Endothelial cell of umbilical vein (primary cell): ENCODE data around the gene PRPS1. TPM values are rescaled to one million over a fixed set of nuclear protein-coding genes. Genes with fewer than 3 reads are reported as not detected.

Experiments
- BruUV-seq: library from RNA; stranded (reverse); fragments of 400-500 nt; replicated peaks from 2 replicates; lab custom pipeline; 2021; lab: Mats Ljungman, UMichigan
- CTCF ChIA-PET: fragments of 300-600, 350-600 bp; sonication (Branson Sonifier 250); formaldehyde crosslinking; loops from one replicate; lab custom pipeline; 2021; ENCODE audit warnings: antibody characterized with exemption, inconsistent platforms; lab: Charles Lee
- POLR2A ChIA-PET: fragments of 300-600, 350-600 bp; sonication (Branson Sonifier 250); formaldehyde crosslinking; loops from one replicate; lab custom pipeline; 2021; ENCODE audit warnings: antibody characterized with exemption, inconsistent platforms; lab: Charles Lee
- DNase-seq: peaks from one replicate; pipeline ENCODE4 v3.0.0-alpha.2; 2011; ENCODE audit warnings: low read depth, low spot score
- FAIRE-seq: peaks from 2 replicates; lab custom pipeline; 2011; peaks lifted over from hg19 to GRCh38; lab: Jason Lieb, UNC
- H2AFZ ChIP-seq: 2 replicates; pipeline ENCODE4 v1.6.0; 2012; ENCODE audit warnings: low read depth, low read length, control low read depth, inconsistent platforms
- H3K27ac ChIP-seq: 2 replicates; pipeline ENCODE4 v1.5.1; 2011; ENCODE audit warnings: low read depth, mild to moderate bottlenecking, control low read depth, low read length, moderate library complexity; ENCODE audit not compliant: insufficient read depth
- H3K27me3 ChIP-seq, 2 experiments: 2 replicates each; pipeline versions ENCODE4 v1.6.0 to v1.6.1; 2011; ENCODE audit warnings: low read length in 2 of 2, mixed read lengths in 1 of 2; ENCODE audit not compliant: control insufficient read depth in 2 of 2, insufficient read depth in 2 of 2
- H3K36me3 ChIP-seq, 2 experiments: 2 replicates in 1 of 2; 3 replicates in 1 of 2; pipeline ENCODE4 v1.5.1; 2011; ENCODE audit warnings: low read length in 2 of 2, mild to moderate bottlenecking in 1 of 2, moderate library complexity in 1 of 2; ENCODE audit not compliant: control insufficient read depth in 2 of 2, insufficient read depth in 2 of 2; ENCODE audit errors: extremely low read depth in 1 of 2
- H3K4me1 ChIP-seq: 3 replicates; pipeline ENCODE4 v1.5.1; 2011; ENCODE audit warnings: mild to moderate bottlenecking, low read length; ENCODE audit not compliant: control insufficient read depth, insufficient read depth; ENCODE audit errors: extremely low read depth
- H3K4me2 ChIP-seq: 2 replicates; pipeline ENCODE4 v1.6.1; 2011; ENCODE audit warnings: low read length, control low read depth, mixed read lengths; ENCODE audit not compliant: insufficient read depth
- H3K4me3 ChIP-seq, 3 experiments: fragments of 200-600 bp in 1 of 3; sonication (generic), shearing (Covaris generic) in 1 of 3; replicated peaks in 1 of 3; 2 replicates each; pipeline ENCODE4 v1.5.1; 2011 to 2016; ENCODE audit warnings: control low read depth in 3 of 3, low read length in 3 of 3, mild to moderate bottlenecking in 2 of 3, inconsistent platforms in 1 of 3, low read depth in 1 of 3, moderate library complexity in 1 of 3; ENCODE audit not compliant: insufficient read depth in 1 of 3
- H3K79me2 ChIP-seq: 2 replicates; pipeline ENCODE4 v1.6.0; 2012; ENCODE audit warnings: low read length, inconsistent platforms; ENCODE audit not compliant: control insufficient read depth, insufficient read depth
- H3K9ac ChIP-seq: replicated peaks from 2 replicates; pipeline ENCODE3; 2011; ENCODE audit warnings: low read length, control low read depth; ENCODE audit not compliant: insufficient read depth; ENCODE audit errors: extremely low read depth
- H3K9me1 ChIP-seq: replicated peaks from 3 replicates; pipeline ENCODE4 v1.6.0; 2011; ENCODE audit warnings: mild to moderate bottlenecking, low read length; ENCODE audit not compliant: control insufficient read depth, insufficient read depth; ENCODE audit errors: extremely low read depth
- H3K9me3 ChIP-seq: replicated peaks from 2 replicates; pipeline ENCODE4 v1.5.1; 2012; ENCODE audit warnings: low read length, inconsistent platforms; ENCODE audit not compliant: control insufficient read depth, insufficient read depth
- H4K20me1 ChIP-seq: replicated peaks from 2 replicates; pipeline ENCODE3; 2011; ENCODE audit warnings: mild to moderate bottlenecking, low read length; ENCODE audit not compliant: control insufficient read depth, insufficient read depth; ENCODE audit errors: extremely low read depth
- CTCF ChIP-seq, 2 donors: IDR thresholded peaks; 1 replicate in 1 of 2; 2 replicates in 1 of 2; pipeline ENCODE4 v1.5.1; 2011; ENCODE audit warnings: low read length in 2 of 2, mild to moderate bottlenecking in 2 of 2, moderate library complexity in 2 of 2, control low read depth in 1 of 2, inconsistent platforms in 1 of 2, low read depth in 1 of 2; ENCODE audit not compliant: insufficient read depth in 1 of 2; ENCODE audit errors: extremely low read depth in 1 of 2
- EZH2 ChIP-seq: IDR thresholded peaks from 2 replicates; pipeline ENCODE4 v1.6.1; 2012; ENCODE audit warnings: borderline replicate concordance, low read depth, mild to moderate bottlenecking, moderate library complexity, low read length, inconsistent platforms; ENCODE audit not compliant: severe bottlenecking
- GATA2 ChIP-seq: IDR thresholded peaks from 2 replicates; pipeline ENCODE4 v1.7.0; 2011; ENCODE audit warnings: low read depth, mild to moderate bottlenecking, moderate library complexity, mixed read lengths, low read length; ENCODE audit not compliant: insufficient read length, insufficient read depth
- MAX ChIP-seq: IDR thresholded peaks from 2 replicates; pipeline ENCODE4 v1.6.1; 2011; ENCODE audit not compliant: insufficient read depth, insufficient read length
- MYC ChIP-seq: IDR thresholded peaks from one replicate; pipeline ENCODE4 v1.6.1; 2011; ENCODE audit warnings: mild to moderate bottlenecking, low read depth, low read length
- POLR2A ChIP-seq: IDR thresholded peaks from 2 replicates; pipeline ENCODE4 v1.6.1; 2012; ENCODE audit warnings: low read depth, mild to moderate bottlenecking, control low read depth, low read length
- POLR2AphosphoS5 ChIP-seq: IDR thresholded peaks from 2 replicates; pipeline ENCODE4 v1.6.1; 2012; ENCODE audit warnings: low read depth, mild to moderate bottlenecking, control low read depth, low read length, moderate library complexity; ENCODE audit not compliant: insufficient read depth
- dilution Hi-C: fragments of 300-500 bp; cut with MboI; formaldehyde crosslinking; loops from one replicate; pipeline ENCODE4 v1.15.0; 2019; ENCODE audit warnings: low sequenced_read_pairs; ENCODE audit not compliant: extremely low pct_ligation_motif_present
- intact Hi-C: fragments of 100-400 bp; cut with micrococcal nuclease; formaldehyde crosslinking; loops from one replicate; pipeline ENCODE4 v1.10.0; 2022
- polyA plus RNA-seq, 4 experiments: library from polyadenylated mRNA; depleted of rRNA in 3 of 4; stranded (reverse) in 3 of 4; unstranded in 1 of 4; fragments of >200 nt; gene quantifications; 2 replicates each; pipeline versions ENCODE4 v1.2.1 to v1.2.3, GENCODE V29; 2011 to 2012; ENCODE audit warnings: missing spikeins in 1 of 4
- total RNA-seq: library from RNA; stranded (reverse); gene quantifications from 2 replicates; pipeline ENCODE4 v1.2.3, GENCODE V29; 2021

PRPS1 gene
- total and polyA plus RNA-seq, 2 donors (not counting 3 experiments of a cell fraction or from before 2014, with no cell fraction given) = 30.9 to 36.8 TPM

GRCh38 chrX:107683931-107684330 is 55.6 kb downstream of the PRPS1 start:
- CTCF ChIA-PET = interaction anchor here (1.4 to 4.2 kb wide), 4 partner anchors 11 to 93 kb away, joined by 4 to 34 read pairs (median 8); partner anchors contain the start of gene NCBP2L
- POLR2A ChIA-PET = no interaction called here
- H4K20me1 ChIP-seq = no peaks in the 10 kb centered on the region
- BruUV-seq = no TSS peak
- dilution Hi-C loops (no loop called here), intact Hi-C loops (loop anchor here (1.0 kb wide), 1 partner anchor 42 kb away; no protein-coding TSS in a partner anchor)
- no peaks in the 10 kb centered on the region for H3K79me2 ChIP-seq
- FAIRE-seq = no peak
- H3K9me1 ChIP-seq = no peaks in the 10 kb centered on the region
- no peak overlapping the region for H3K9ac ChIP-seq
- DNase-seq = no peak
- H3K27me3 ChIP-seq = no peaks in the 10 kb centered on the region
- no peaks in the 10 kb centered on the region for H3K36me3 ChIP-seq
- peaks cover 41% of the 10 kb centered on the region for H3K4me1 ChIP-seq
- no peaks in the 10 kb centered on the region for H3K9me3 ChIP-seq
- no peak overlapping the region for H2AFZ ChIP-seq
- no peak overlapping the region for H3K4me3 ChIP-seq
- H3K4me2 ChIP-seq = no peak overlapping the region
- TF ChIP-seq MYC = no peak
- TF ChIP-seq GATA2 = no peak
- TF ChIP-seq POLR2A = no peak
- no peak for TF ChIP-seq POLR2AphosphoS5
- no peak for TF ChIP-seq EZH2
- H3K27ac ChIP-seq = no peak overlapping the region

- no TSS peak for BruUV-seq
- peak; percentile 99 for FAIRE-seq
Measured at GRCh38 chrX:107684956-107685385, 56.7 kb downstream of the PRPS1 start.

More at GRCh38 chrX:107684956-107685385, 56.7 kb downstream of the PRPS1 start:
- no peaks in the 10 kb centered on the region for H3K36me3 ChIP-seq
- no peaks in the 10 kb centered on the region for H3K9me1 ChIP-seq
- POLR2A ChIA-PET = interaction anchor here (0.6 kb wide), 1 partner anchor 492 kb away, joined by 3 read pairs; no protein-coding TSS in a partner anchor
- TF ChIP-seq MAX = peak; percentile 5
- TF ChIP-seq CTCF (IDR thresholded peaks at IDR 0.05; ENCODE audit: extremely low read depth in 1 of 2, insufficient read depth in 1 of 2, low read depth in 1 of 2, low read length in 2 of 2) = no peak
- H3K4me3 ChIP-seq = no peak overlapping the region
- no peak overlapping the region for H3K4me2 ChIP-seq
- dilution Hi-C loops (no loop called here), intact Hi-C loops (loop anchor here (1.0 kb wide), 3 partner anchors 8 to 43 kb away; no protein-coding TSS in a partner anchor)
- H3K4me1 ChIP-seq = peaks cover 41% of the 10 kb centered on the region
- H3K27me3 ChIP-seq = no peaks in the 10 kb centered on the region
- H3K27ac ChIP-seq = peak overlapping the region; percentile 14
- DNase-seq = peak; percentile 83
- H2AFZ ChIP-seq = no peak overlapping the region
- H4K20me1 ChIP-seq = no peaks in the 10 kb centered on the region
- no peaks in the 10 kb centered on the region for H3K9me3 ChIP-seq
- H3K79me2 ChIP-seq = no peaks in the 10 kb centered on the region
- no peak overlapping the region for H3K9ac ChIP-seq
- CTCF ChIA-PET = interaction anchor here (0.6 to 4.2 kb wide), 6 partner anchors 12 to 92 kb away, joined by 3 to 34 read pairs (median 5); partner anchors contain the start of genes NCBP2L and TSC22D3
